GM23248 (cell line): Measurements from ENCODE around the gene LRCOL1.

Experiments used
- EZH2 ChIP-seq: fragments of 200-600 bp; sonication (generic); IDR thresholded peaks from 2 replicates; pipeline ENCODE4 v1.6.1; 2018; ENCODE audit warnings: antibody characterized with exemption, mild to moderate bottlenecking; ENCODE audit not compliant: insufficient read depth, poor library complexity, severe bottlenecking
- EZH2phosphoT487 ChIP-seq: fragments of 200-600 bp; sonication (generic); IDR thresholded peaks from 2 replicates; pipeline ENCODE4 v1.6.1; 2018; ENCODE audit warnings: antibody characterized with exemption, moderate library complexity, mild to moderate bottlenecking, low read depth; ENCODE audit not compliant: insufficient read depth

DNA sequence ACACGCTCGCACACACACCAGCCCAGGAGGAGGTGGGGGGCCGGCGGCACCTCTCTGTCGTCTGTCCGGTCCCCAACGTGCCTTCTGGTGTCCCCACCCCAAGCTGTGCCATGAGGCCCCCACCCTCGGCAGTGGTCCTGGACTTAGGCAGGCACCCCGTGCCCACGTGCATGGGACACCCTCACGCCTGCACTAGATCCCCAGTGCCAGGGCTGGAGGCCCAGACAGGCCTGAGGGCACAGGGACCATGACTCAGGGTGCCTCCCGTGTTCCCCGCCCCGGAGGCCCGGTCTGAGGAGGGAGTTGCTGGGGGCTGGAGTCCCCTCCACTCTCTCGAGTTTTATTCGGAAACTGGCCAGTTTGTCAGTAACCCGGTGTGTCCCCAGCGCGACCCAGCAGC is 38.8 kb downstream of the LRCOL1 start:
- TF ChIP-seq EZH2 (no peak), EZH2phosphoT487 (no peak)
